Activated effector memory CD4-positive, alpha-beta T cell treated with anti-CD3 and anti-CD28 coated beads, Interleukin-2, amount 50 U/mL, for 16 hours (primary cell): ENCODE results near the gene OR10H4.
A peak's percentile ranks its signal among the peaks of the same experiment; 100 is the strongest.
"Not testable (repeated sequence)": the region's sequence is repeated elsewhere in the genome, so short reads cannot be mapped to it uniquely, and the experiment has no call there.

Experiments used
- DNase-seq: peaks from one replicate; pipeline ENCODE4 v3.0.0-alpha.2; 2020

The OR10H4 gene, protein sequence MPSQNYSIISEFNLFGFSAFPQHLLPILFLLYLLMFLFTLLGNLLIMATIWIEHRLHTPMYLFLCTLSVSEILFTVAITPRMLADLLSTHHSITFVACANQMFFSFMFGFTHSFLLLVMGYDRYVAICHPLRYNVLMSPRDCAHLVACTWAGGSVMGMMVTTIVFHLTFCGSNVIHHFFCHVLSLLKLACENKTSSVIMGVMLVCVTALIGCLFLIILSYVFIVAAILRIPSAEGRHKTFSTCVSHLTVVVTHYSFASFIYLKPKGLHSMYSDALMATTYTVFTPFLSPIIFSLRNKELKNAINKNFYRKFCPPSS

DNA sequence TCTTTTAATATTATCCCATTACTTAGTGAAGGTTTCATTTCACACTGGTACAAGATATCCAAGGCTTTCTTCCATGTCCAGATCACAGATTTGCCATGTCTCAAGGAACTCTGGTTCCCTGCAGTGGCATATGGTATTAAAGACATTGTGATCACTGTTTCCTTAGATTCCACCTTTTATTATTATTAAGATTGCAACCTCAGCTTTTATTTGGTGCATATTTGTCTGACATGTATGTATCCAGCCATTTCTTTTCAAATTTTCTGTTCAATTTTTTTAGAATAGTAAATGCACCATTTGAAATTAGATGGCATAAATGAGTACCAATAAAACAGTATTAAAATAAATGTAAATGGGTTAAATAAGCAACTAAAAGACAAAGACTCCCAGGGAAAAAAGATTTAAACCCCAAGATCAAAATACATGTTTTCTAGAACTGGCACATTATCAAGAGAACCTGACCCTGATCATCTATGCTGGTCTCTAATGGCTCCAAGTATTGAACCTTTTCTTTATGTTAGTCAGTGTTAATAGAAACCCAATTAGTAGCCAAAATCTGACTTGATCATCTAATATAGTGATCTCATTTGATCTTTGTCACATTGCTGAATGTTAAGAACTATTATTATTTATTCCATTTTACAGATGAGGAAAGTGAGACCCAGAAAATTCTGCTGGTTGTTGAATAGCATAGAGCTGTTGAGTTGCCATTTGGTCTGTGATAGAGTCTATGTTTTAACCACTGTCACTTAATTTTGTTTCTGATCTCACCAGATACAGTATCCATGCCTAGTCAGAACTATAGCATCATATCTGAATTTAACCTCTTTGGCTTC is at the start of gene OR10H4:
OR10H4 (plus strand) TSS at position 786 of the 836 bp plus-strand sequence; CDS start at position 786, 0 bp downstream.
- DNase-seq = no peak

- peak; percentile 38 for DNase-seq
Observed at GRCh38 chr19:15899561-15899960, 49.2 kb upstream of the OR10H4 start.

- DNase-seq = not testable (repeated sequence)
Observed at GRCh38 chr19:15900032-15900431, 48.8 kb upstream of the OR10H4 start.

GRCh38 chr19:15900504-15900903 is 48.3 kb upstream of the OR10H4 start:
- DNase-seq = no peak

DNA sequence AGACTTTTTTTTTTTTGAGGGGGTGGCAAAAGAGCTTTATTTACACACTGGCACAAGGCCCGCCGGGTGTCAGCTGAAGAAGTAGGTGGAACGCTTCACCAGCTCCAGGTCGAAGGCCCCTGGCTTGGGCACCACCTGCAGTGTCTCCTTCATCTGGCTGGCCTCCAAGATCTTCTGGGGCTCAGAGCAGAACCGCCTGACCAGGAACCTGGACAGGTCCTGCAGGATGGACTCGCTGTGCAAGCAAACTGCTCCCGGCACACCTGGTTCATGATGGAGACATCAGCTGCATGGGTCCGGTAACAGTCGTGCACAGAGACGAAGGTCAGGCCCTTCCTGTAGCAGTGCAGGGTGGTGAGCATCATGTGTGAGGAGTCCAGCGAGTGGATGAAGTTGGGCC is 46.6 kb upstream of the OR10H4 start:
- DNase-seq = no peak

GRCh38 chr19:15902898-15903297 is 45.9 kb upstream of the OR10H4 start:
- not testable (repeated sequence) for DNase-seq

- DNase-seq = no peak
Observed at GRCh38 chr19:15905026-15905425, 43.8 kb upstream of the OR10H4 start.

- DNase-seq = peak; percentile 51
Observed at GRCh38 chr19:15911599-15912235, 37.1 kb upstream of the OR10H4 start.

GRCh38 chr19:15913384-15913783 is 35.4 kb upstream of the OR10H4 start:
- DNase-seq = peak; percentile 27

GRCh38 chr19:15913830-15914229 is 35.0 kb upstream of the OR10H4 start:
- peak; percentile 36 for DNase-seq

- no peak for DNase-seq
Observed at GRCh38 chr19:15915109-15915508, 33.7 kb upstream of the OR10H4 start.

GRCh38 chr19:15919243-15919642 is 29.6 kb upstream of the OR10H4 start:
- DNase-seq = no peak

DNA sequence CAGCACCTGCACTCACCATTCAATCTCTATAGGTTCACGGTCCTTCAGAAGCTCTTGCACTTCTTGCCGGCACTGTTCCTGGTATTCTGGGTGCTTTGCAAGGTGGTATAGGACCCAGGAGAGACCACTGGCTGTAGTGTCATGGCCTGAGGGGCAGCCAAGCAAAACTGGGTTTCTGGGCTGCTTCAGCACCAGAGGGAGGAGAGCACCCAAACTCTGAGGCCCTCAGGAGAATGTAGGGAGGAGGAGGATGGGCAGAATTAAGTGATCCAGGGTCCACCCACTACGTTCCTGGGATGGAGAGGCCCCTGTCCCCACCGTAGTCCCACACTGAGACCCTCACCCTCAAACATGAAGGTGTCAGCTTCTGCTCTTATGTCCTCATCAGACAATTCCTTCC is 26.8 kb upstream of the OR10H4 start:
- DNase-seq = peak; percentile 45

- peak; percentile 38 for DNase-seq
Observed at GRCh38 chr19:15923702-15924101, 25.1 kb upstream of the OR10H4 start.

- no peak for DNase-seq
Observed at GRCh38 chr19:15926484-15926883, 22.3 kb upstream of the OR10H4 start.

- DNase-seq = no peak
Observed at GRCh38 chr19:15928321-15928720, 20.5 kb upstream of the OR10H4 start.

DNA sequence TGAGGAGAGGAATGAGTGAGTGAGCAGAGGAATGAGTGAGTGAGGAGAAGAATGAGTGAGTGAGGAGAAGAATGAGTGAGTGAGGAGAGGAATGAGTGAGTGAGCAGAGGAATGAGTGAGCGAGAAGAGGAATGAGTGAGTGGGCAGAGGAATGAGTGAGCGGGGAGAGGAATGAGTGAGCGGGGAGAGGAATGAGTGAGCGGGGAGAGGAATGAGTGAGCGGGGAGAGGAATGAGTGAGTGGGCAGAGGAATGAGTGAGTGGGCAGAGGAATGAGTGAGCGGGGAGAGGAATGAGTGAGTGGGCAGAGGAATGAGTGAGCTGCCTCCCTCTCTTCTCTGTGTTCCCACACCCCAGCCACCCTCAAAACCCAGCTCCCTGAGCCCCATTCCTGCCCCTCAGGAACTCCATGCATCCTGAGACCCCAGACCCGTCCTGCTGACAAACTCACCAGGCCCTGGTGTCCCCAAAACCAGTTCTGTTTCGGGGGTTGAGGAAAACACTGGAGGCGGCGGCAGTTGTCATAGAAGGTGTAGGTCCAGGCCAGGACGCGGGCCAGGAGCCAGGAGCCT is 15.0 kb upstream of the OR10H4 start:
- DNase-seq = peak; percentile 69

- peak; percentile 55 for DNase-seq
Observed at GRCh38 chr19:15934332-15935078, 14.3 kb upstream of the OR10H4 start, which contains the start of gene CYP4F11. Gene CYP4F11, minus strand, starts transcription at chr19:15934529. Its CDS starts 121 bp downstream, at chr19:15934408.

GRCh38 chr19:15935167-15935702 is 13.6 kb upstream of the OR10H4 start:
- peak; percentile 25 for DNase-seq

GRCh38 chr19:15936173-15936572 is 12.6 kb upstream of the OR10H4 start:
- DNase-seq = no peak

DNA sequence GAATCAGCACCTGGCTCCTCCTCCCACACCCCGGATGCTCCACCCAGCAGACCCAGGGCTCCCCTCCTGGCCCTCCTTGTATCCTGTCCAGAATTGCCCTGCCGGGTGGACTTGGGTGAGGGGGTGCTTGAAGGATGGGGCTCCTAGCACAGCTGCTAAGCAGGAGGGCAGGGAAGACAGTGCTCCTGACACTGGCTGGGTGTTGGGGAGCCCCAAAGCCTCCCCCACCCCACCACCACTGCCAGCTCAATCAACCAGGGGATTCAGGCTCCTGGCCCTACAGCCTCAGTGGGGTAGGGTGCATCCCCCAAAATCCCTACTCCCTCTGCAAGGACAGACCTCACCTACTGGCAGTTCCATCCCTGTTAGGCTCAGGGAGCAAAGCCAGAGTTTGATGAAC is 11.9 kb upstream of the OR10H4 start:
- DNase-seq = peak; percentile 30

DNA sequence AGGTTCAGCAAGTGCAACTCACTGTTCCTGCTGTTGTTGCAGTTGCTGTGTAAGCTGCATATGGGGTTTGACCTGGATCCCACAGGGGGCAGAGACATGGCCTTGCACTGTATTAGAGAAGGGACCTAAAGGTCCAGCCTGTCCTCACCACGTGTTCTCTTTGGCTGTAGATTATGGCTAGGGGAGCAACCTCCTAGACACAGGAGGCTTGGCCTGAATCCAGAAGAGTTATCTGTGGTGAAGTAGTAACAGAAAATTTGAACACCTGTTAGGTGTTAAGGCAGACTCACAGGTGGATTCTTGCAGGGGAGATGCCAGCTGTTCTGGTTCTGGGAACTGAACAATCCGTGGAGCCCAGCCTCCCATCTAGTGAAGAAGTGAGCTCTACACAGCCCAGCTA is 11.0 kb upstream of the OR10H4 start:
- peak; percentile 14 for DNase-seq
